K562 (cell line): ENCODE measurements around the gene CUX1. TPM values are rescaled to one million over a fixed set of nuclear protein-coding genes. Genes with fewer than 3 reads are reported as not detected.
A peak's percentile ranks its signal among the peaks of the same experiment; 100 is the strongest.

Source experiments
- FOXA3 ChIP-seq, 2 experiments: fragments of 450-650 bp in 1 of 2; sonication (generic) in 1 of 2; formaldehyde crosslinking; IDR thresholded peaks in 1 of 2; conservative IDR thresholded peaks in 1 of 2; 2 replicates each; pipeline versions ENCODE4 v1.4.0 to v1.8.0; 2020 to 2022; ENCODE audit warnings: mild to moderate bottlenecking in 2 of 2, missing genetic modification reagents in 1 of 2
- FOXK2 ChIP-seq, 2 experiments: fragments of 450-650 bp; IDR thresholded peaks in 1 of 2; conservative IDR thresholded peaks in 1 of 2; 2 replicates each; pipeline ENCODE4 v1.6.1; 2016; ENCODE audit warnings: low read depth in 2 of 2, mild to moderate bottlenecking in 1 of 2
- SMAD2 ChIP-seq: fragments of 150-350 bp; IDR thresholded peaks from 2 replicates; pipeline ENCODE4 v1.6.1; 2014; ENCODE audit warnings: low read depth, mild to moderate bottlenecking, low read length
- polyA plus RNA-seq, 8 experiments: library from polyadenylated mRNA; depleted of rRNA in 4 of 8; stranded (reverse) in 5 of 8; unstranded in 3 of 8; fragments of >200 nt; fragmentation: Nextera tagmentation in 2 of 8; fragmentation: Illumina TruSeq in 1 of 8; extraction: Ambion mirVana in 2 of 8; extraction: Trizol in 1 of 8; gene quantifications; 2 replicates each; pipeline versions ENCODE4 v1.2.1 to v1.2.3, GENCODE V29; 2011 to 2014; ENCODE audit warnings: inconsistent platforms in 1 of 8, missing spikeins in 1 of 8
- total RNA-seq, 7 experiments: library from RNA; depleted of rRNA in 6 of 7; stranded (reverse); fragments of >200 nt in 6 of 7; fragmentation: Illumina TruSeq in 2 of 7; extraction: Trizol in 2 of 7; gene quantifications; 2 replicates each; pipeline versions ENCODE4 v1.2.1 to v1.2.3, GENCODE V29; 2011 to 2021; ENCODE audit warnings: low replicate concordance in 1 of 7
- TF ChIP-seq, protein P1 (sequence below): fragments of 450-650 bp; IDR thresholded peaks from 2 replicates; pipeline ENCODE4 v1.6.1; 2016; ENCODE audit warnings: mild to moderate bottlenecking, moderate library complexity
- TF ChIP-seq, protein P2 (sequence below), 2 experiments: fragments of 450-650 bp; conservative IDR thresholded peaks; 2 replicates each; pipeline ENCODE4 v1.6.1; 2017; ENCODE audit warnings: mild to moderate bottlenecking in 2 of 2, moderate library complexity in 2 of 2

CUX1 gene
- total and polyA plus RNA-seq, 9 of the 15 experiments (the other 6 are each of a cell fraction or from before 2014, with no cell fraction given): 3.6 to 55.3 (median 25.2) TPM

DNA sequence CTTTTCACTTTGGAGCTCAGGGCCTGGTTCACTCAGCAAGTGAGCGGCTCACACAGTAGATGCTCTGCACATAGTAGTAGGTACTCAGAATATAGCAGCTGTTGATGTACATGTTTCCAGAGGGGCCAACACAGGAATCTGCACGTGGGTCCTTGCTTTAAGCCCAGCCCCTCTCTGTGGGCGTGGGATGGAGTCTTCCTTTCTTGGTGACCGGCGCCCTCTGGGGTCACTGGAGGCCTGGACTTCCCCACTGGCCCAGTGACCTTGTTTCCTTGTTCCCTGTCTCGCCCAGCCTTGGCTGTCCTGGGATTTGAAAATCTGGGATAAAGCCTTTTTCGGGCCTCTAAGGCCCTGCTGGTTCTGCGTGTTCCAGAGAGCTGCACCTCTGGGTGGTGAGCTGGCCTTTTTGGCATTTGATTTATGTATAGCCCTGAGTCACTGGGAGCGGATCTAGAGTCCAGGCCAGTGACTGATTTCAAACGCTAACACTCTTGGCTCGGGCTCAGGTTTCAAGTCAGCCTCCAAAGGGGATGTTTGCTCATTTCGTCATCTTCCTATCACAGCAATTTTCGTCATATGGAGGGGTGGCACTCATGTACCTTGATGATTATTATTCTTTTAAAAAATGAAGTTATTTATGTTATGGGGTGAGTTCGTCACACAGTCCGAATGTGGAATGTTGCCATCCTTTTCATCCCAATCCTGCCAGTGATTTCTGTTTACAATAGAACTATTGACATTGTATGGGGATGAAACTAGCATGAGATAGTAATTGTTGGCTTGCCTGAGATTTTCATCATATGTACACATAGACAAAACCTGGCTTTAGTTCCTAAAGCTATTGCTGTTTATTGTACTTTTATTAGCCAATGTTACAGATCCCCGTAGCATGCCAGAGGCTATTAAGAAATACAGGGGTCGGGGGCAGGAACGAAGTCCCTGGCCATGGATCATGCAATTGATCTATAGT is 65.5 kb downstream of the CUX1 start (continued):
- TF ChIP-seq, protein P1, sequence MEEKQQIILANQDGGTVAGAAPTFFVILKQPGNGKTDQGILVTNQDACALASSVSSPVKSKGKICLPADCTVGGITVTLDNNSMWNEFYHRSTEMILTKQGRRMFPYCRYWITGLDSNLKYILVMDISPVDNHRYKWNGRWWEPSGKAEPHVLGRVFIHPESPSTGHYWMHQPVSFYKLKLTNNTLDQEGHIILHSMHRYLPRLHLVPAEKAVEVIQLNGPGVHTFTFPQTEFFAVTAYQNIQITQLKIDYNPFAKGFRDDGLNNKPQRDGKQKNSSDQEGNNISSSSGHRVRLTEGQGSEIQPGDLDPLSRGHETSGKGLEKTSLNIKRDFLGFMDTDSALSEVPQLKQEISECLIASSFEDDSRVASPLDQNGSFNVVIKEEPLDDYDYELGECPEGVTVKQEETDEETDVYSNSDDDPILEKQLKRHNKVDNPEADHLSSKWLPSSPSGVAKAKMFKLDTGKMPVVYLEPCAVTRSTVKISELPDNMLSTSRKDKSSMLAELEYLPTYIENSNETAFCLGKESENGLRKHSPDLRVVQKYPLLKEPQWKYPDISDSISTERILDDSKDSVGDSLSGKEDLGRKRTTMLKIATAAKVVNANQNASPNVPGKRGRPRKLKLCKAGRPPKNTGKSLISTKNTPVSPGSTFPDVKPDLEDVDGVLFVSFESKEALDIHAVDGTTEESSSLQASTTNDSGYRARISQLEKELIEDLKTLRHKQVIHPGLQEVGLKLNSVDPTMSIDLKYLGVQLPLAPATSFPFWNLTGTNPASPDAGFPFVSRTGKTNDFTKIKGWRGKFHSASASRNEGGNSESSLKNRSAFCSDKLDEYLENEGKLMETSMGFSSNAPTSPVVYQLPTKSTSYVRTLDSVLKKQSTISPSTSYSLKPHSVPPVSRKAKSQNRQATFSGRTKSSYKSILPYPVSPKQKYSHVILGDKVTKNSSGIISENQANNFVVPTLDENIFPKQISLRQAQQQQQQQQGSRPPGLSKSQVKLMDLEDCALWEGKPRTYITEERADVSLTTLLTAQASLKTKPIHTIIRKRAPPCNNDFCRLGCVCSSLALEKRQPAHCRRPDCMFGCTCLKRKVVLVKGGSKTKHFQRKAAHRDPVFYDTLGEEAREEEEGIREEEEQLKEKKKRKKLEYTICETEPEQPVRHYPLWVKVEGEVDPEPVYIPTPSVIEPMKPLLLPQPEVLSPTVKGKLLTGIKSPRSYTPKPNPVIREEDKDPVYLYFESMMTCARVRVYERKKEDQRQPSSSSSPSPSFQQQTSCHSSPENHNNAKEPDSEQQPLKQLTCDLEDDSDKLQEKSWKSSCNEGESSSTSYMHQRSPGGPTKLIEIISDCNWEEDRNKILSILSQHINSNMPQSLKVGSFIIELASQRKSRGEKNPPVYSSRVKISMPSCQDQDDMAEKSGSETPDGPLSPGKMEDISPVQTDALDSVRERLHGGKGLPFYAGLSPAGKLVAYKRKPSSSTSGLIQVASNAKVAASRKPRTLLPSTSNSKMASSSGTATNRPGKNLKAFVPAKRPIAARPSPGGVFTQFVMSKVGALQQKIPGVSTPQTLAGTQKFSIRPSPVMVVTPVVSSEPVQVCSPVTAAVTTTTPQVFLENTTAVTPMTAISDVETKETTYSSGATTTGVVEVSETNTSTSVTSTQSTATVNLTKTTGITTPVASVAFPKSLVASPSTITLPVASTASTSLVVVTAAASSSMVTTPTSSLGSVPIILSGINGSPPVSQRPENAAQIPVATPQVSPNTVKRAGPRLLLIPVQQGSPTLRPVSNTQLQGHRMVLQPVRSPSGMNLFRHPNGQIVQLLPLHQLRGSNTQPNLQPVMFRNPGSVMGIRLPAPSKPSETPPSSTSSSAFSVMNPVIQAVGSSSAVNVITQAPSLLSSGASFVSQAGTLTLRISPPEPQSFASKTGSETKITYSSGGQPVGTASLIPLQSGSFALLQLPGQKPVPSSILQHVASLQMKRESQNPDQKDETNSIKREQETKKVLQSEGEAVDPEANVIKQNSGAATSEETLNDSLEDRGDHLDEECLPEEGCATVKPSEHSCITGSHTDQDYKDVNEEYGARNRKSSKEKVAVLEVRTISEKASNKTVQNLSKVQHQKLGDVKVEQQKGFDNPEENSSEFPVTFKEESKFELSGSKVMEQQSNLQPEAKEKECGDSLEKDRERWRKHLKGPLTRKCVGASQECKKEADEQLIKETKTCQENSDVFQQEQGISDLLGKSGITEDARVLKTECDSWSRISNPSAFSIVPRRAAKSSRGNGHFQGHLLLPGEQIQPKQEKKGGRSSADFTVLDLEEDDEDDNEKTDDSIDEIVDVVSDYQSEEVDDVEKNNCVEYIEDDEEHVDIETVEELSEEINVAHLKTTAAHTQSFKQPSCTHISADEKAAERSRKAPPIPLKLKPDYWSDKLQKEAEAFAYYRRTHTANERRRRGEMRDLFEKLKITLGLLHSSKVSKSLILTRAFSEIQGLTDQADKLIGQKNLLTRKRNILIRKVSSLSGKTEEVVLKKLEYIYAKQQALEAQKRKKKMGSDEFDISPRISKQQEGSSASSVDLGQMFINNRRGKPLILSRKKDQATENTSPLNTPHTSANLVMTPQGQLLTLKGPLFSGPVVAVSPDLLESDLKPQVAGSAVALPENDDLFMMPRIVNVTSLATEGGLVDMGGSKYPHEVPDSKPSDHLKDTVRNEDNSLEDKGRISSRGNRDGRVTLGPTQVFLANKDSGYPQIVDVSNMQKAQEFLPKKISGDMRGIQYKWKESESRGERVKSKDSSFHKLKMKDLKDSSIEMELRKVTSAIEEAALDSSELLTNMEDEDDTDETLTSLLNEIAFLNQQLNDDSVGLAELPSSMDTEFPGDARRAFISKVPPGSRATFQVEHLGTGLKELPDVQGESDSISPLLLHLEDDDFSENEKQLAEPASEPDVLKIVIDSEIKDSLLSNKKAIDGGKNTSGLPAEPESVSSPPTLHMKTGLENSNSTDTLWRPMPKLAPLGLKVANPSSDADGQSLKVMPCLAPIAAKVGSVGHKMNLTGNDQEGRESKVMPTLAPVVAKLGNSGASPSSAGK: peak; percentile 54
- TF ChIP-seq SMAD2 (no peak), FOXA3 (CRISPR knock-in tag; conservative IDR thresholded peaks at IDR 0.05 in 1 of 2, IDR thresholded peaks at IDR 0.05 in 1 of 2) (peak in 1 of 2 experiments; percentile 82; a peak in 3 of 4 replicates), FOXK2 (conservative IDR thresholded peaks at IDR 0.05 in 1 of 2, IDR thresholded peaks at IDR 0.05 in 1 of 2; ENCODE audit: low read depth in 2 of 2) (no peak; a peak in 1 of 4 replicates)
- TF ChIP-seq, protein P2, sequence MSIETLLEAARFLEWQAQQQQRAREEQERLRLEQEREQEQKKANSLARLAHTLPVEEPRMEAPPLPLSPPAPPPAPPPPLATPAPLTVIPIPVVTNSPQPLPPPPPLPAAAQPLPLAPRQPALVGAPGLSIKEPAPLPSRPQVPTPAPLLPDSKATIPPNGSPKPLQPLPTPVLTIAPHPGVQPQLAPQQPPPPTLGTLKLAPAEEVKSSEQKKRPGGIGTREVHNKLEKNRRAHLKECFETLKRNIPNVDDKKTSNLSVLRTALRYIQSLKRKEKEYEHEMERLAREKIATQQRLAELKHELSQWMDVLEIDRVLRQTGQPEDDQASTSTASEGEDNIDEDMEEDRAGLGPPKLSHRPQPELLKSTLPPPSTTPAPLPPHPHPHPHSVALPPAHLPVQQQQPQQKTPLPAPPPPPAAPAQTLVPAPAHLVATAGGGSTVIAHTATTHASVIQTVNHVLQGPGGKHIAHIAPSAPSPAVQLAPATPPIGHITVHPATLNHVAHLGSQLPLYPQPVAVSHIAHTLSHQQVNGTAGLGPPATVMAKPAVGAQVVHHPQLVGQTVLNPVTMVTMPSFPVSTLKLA (conservative IDR thresholded peaks at IDR 0.05): peak; percentile 82 to 88
